Hindlimb muscle (tissue), 1 donor: ENCODE data around the gene SLC27A1. TPM values are rescaled to one million over a fixed set of nuclear protein-coding genes. Genes with fewer than 3 reads are reported as not detected.
"Not testable (repeated sequence)": the region's sequence is repeated elsewhere in the genome, so short reads cannot be mapped to it uniquely, and the experiment has no call there.

Experiments used
- DNase-seq: peaks from one replicate; pipeline ENCODE4 v3.0.0-alpha.2; 2013
- polyA plus RNA-seq: library from polyadenylated mRNA; unstranded; fragments of 120-200 nt; gene quantifications from one replicate; pipeline ENCODE4 v1.2.1, GENCODE V29; 2013; ENCODE audit not compliant: insufficient read length

The SLC27A1 gene
- polyA plus RNA-seq, 1 donor: 23.4 TPM

- no peak for DNase-seq
Observed at GRCh38 chr19:17487284-17488121, 17.2 kb downstream of the SLC27A1 start.

GRCh38 chr19:17488593-17489391 lies 18.5 kb downstream of the SLC27A1 start:
- DNase-seq: no peak

DNA sequence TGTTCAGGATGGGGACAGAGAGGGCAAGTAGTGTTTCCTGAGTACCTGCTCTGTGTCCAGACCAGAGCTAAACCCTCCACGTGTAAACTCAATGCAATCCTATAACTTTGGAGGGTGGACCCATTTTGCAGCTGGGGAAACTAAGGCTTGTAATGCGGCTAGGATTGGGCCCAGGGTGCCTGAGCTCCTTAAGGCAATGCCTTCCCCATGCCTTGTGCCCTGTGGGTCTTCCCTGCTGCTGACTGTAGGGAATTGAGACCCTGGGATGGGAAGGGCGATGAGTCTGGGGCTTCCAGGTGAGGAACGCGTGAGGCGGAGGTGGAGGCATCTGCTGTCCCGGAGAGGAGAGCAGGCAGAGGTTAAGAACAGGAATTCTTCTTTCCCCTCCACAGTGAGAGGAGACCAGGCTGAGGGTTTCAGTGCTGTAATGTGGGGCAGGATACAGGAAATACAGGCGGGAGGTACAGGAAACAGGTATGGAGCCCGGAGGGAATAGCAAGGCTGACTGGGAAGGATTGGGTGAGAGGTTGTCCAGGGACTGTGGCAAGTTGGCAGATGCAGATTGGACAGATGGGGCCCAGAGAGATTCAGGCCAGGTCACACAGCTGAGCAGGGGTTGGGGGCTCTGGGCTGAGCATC lies 19.2 kb downstream of the SLC27A1 start:
- no peak for DNase-seq

- no peak for DNase-seq
Observed at GRCh38 chr19:17490411-17490810, 20.1 kb downstream of the SLC27A1 start.

GRCh38 chr19:17491287-17491686 lies 21.0 kb downstream of the SLC27A1 start:
- DNase-seq: no peak

DNA sequence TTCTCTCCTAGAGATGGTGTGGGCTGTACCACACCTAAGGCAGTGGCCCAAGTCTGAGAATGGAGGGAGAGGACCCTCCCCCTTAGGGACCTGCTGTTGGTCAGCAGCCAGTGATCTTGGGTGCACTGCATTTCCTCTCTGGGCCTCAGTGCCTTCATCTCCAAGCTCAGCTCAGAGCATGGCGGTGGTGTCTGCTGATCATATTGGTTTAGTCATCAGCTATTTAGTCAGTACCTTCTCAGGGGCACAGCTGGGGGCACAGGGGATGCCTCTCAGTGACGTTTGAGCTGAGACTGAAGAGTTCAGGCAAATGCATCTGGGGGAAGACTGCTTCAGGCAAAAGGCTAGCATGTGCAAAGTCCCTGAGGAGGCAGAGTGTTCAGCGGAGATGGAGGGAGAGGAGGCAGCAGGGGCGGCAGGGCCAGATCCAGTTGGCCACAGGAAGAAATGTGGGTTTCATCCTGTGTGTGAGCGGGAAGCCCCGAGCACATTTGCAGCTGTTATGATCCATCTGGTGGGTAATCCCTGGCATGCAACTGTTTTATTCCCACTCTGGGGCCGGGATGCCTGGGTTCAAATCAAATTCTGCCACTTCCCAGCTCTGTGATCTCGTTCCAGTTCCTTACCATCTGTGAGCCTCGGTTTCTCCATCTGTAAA lies 25.4 kb downstream of the SLC27A1 start:
- no peak for DNase-seq

- peak; percentile 32 for DNase-seq
Observed at GRCh38 chr19:17496337-17496997, 26.1 kb downstream of the SLC27A1 start.

GRCh38 chr19:17497149-17497798 lies 26.9 kb downstream of the SLC27A1 start:
- no peak for DNase-seq

GRCh38 chr19:17499025-17499424 lies 28.7 kb downstream of the SLC27A1 start:
- not testable (repeated sequence) for DNase-seq

DNA sequence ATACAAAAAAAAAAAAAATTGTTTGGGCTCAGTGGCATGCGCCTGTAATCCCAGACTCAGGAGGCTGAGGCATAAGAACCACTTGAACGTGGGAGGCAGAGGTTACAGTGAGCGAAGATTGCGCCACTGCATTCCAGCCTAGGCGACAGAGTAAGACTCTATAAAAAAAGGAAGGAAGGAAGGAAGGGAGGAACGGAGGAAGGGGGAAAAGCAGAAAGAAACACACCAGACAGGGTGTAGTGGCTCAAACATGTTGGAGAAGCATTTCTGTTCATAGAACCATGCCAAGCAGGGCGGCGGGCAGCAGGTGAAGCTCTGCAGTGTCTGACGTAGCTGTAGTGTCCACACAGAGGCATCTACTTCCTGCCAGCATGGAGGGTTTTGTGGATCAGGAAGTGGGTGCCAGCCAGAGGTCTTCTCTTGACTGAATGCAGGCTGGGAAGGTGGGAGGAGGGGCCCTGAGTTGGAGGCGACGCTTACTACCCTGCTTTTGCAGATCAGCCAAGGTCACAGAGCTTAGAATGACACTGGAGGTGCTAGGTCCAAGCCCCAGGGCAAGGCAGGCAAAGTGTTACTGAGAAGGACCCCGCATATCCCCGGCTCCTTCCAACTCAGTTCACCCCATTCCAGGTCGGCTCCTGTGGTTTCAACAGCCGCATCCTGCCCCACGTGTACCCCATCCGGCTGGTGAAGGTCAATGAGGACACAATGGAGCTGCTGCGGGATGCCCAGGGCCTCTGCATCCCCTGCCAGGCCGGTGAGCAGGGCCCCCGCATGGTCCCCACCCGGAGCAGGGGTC lies 29.5 kb downstream of the SLC27A1 start:
- no peak for DNase-seq

GRCh38 chr19:17500447-17501198 lies 30.3 kb downstream of the SLC27A1 start:
- DNase-seq: no peak

GRCh38 chr19:17503240-17503639 lies 32.9 kb downstream of the SLC27A1 start:
- no peak for DNase-seq

DNA sequence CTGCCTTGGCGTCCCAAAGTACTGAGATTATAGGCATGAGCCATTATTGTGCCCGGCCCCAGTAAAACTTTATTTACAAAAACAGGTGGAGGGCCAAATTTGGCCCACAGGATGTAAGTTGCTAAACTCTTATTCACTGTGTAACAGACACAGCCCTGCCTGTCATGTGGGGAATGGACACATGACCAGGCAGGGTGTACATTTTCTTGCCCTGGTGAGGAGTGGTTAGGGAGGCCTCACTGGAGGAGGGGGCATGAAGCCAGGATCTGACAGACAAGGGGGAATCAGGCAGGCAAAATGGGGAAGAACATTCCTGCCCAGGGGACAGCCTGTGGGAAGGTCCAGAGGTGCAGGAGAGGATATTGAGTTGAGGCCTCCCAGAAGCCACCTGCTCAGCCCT lies 33.7 kb downstream of the SLC27A1 start:
- no peak for DNase-seq

GRCh38 chr19:17504456-17504855 lies 34.1 kb downstream of the SLC27A1 start:
- no peak for DNase-seq

GRCh38 chr19:17505223-17505622 lies 34.9 kb downstream of the SLC27A1 start:
- DNase-seq: peak; percentile 45

DNA sequence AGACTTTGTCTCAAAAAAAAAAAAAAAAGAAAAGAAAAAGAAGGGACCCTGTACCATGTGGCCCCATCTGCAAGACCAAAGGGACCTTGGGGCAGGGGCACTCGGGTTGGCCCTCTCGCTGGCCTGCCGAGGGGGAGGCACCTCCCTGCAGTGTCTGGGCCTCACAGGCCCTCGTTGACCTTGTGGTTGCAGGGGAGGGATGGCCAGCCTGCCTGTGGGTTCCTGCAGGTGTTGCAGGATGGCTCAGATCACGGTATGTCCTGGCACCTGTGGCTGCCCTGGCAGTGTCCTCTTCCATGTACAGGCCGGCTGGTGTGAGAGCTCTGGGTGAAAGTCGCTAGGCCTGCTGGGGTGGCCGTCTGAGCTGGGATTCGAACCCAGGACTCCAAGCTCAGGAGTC lies 36.4 kb downstream of the SLC27A1 start:
- DNase-seq: no peak

- DNase-seq: not testable (repeated sequence)
Observed at GRCh38 chr19:17508558-17508933, 38.2 kb downstream of the SLC27A1 start.

DNA sequence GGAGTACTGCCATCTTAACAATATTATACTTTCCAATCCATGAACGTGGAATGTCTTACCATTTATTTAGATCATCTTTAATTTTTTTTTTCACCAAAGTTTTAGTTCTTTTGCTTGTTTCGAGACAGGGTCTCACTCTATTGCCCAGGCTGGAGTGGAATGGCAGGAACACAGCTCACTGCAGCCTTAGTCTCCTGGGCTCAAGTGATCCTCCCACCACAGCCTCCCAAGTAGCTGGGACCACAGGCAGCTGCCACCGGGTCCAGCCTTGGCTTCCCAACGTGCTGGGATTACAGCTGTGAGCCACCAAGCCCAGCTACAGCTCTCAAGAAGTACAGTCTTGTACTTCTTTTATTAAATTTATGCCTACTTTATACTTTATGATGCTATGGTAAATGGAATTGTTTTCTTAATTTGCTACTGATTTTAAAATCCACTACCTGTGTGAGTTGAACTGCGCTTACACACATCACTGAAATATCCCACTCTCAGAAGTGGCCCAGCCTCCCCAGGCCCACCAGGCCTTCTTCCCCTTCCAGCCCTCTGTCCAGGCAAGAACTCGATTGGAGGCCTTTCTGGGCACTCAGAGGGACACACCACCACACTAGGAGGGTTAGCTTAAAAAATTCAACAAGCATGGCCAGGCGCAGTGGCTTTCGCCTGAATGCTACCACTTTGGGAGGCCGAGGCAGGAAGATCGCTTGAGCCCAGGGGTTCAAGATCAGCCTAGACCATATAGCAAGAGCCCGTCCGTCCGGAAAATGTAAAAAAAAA lies 40.1 kb downstream of the SLC27A1 start:
- DNase-seq: no peak
